ENCODE measurements around the gene GALNT7.

GALNT7 gene

DNA sequence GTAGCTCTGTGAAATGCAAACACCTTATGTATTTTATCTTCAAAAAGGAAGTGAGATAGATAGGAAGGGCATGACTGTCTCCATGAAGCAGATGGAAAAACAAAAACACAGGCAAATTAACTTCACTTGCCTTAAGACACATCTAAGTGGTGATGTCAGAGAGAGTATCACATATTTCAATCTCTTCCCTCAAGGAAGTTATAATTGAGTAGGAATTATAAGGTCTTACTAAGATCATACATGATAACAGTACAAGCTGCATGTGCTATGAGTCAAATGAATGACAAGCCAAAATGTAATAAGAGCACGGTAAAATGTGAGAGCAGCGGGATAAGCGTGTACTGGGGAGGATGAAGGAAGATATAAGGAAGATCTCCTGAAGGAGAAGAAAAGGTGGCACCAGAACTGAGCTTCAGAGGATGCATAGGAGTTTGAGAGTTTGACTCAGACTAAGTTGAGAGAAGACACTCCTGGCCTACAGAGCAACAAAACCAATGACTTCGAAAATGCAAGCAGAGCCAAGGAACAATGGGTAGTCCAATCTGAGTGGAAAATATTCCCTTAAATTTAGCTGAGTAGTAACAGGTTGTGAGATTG lies 43.3 kb upstream of the GALNT7 start:
- TF ChIP-seq, protein P1, sequence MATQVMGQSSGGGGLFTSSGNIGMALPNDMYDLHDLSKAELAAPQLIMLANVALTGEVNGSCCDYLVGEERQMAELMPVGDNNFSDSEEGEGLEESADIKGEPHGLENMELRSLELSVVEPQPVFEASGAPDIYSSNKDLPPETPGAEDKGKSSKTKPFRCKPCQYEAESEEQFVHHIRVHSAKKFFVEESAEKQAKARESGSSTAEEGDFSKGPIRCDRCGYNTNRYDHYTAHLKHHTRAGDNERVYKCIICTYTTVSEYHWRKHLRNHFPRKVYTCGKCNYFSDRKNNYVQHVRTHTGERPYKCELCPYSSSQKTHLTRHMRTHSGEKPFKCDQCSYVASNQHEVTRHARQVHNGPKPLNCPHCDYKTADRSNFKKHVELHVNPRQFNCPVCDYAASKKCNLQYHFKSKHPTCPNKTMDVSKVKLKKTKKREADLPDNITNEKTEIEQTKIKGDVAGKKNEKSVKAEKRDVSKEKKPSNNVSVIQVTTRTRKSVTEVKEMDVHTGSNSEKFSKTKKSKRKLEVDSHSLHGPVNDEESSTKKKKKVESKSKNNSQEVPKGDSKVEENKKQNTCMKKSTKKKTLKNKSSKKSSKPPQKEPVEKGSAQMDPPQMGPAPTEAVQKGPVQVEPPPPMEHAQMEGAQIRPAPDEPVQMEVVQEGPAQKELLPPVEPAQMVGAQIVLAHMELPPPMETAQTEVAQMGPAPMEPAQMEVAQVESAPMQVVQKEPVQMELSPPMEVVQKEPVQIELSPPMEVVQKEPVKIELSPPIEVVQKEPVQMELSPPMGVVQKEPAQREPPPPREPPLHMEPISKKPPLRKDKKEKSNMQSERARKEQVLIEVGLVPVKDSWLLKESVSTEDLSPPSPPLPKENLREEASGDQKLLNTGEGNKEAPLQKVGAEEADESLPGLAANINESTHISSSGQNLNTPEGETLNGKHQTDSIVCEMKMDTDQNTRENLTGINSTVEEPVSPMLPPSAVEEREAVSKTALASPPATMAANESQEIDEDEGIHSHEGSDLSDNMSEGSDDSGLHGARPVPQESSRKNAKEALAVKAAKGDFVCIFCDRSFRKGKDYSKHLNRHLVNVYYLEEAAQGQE (IDR thresholded peaks at IDR 0.05; ENCODE audit: insufficient read depth in 1 of 2, low read depth in 2 of 2, low read length in 2 of 2): no peak
- TF ChIP-seq SIN3A (IDR thresholded peaks at IDR 0.05; ENCODE audit: borderline replicate concordance, insufficient read depth, low read length): 0 out of 2 replicates have a peak, but pooled peaks have one; percentile 19

DNA sequence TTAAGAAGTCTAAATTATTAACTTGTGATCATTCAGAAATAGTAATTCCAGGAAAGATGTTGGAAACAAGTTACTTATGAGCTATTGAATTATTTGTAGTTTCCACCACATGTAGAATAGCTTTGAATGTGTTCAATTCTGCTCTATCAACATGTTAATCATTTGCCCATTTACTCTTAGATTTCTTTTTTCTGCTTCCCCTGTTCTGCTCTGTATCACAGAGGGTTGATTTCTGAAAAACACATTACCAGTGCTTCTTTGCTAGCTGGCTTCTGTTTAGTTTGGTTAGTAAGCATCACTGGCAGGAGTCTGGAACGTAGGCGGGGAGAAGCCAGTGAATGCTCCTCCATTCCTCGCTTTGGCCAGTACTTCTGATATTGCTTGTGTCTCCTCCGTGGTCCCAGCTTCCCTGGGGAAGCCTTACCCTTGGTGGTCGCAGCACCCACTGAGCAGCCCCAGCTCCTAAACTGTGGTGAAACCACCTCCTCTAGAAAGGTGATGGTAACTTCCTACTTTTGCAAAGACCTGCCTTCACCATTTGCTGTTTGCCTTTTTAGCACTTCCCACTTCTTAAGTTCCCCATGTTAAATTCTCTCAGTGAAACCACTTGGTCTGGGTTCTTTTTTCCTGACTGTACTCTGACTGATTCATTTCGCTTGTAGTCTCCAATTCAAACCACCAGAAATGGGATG lies 40.3 kb upstream of the GALNT7 start:
- no peak for TF ChIP-seq SIN3A (IDR thresholded peaks at IDR 0.05; ENCODE audit: borderline replicate concordance, insufficient read depth, low read length)
- no peak for TF ChIP-seq TAF1 (IDR thresholded peaks at IDR 0.05; ENCODE audit: borderline replicate concordance, insufficient read depth, low read length)
- TF ChIP-seq POLR2AphosphoS5 (IDR thresholded peaks at IDR 0.05; ENCODE audit: low read depth, low read length): no peak
- TF ChIP-seq, protein P1 (IDR thresholded peaks at IDR 0.05; ENCODE audit: insufficient read depth in 1 of 2, low read depth in 2 of 2, low read length in 2 of 2): no peak
- TF ChIP-seq FOXP2 (optimal IDR thresholded peaks at IDR 0.05; ENCODE audit: borderline replicate concordance, extremely low read depth, extremely low read length, insufficient read depth): no peak

DNA sequence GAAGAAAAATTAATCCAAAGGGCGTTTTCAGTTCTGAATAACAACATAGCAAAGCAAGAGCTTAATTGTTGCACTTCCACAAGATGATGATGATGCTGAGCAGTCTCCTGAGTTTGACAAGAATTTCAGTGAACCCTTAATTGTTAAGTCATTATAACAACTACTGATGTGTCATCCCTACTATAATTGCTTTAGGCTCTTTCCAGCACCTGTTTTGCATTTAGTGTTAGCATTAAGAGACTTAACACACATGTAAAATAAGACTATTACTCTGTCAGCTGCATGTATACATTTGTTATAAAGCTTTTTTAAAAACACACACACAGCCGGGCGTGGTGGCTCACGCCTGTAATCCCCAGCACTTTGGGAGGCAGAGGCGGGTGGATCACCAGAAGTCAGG lies 37.9 kb upstream of the GALNT7 start:
- TF ChIP-seq TAF1 (IDR thresholded peaks at IDR 0.05; ENCODE audit: borderline replicate concordance, insufficient read depth, low read length) (no peak), SIN3A (IDR thresholded peaks at IDR 0.05; ENCODE audit: borderline replicate concordance, insufficient read depth, low read length) (no peak), POLR2AphosphoS5 (IDR thresholded peaks at IDR 0.05; ENCODE audit: low read depth, low read length) (no peak), FOXP2 (optimal IDR thresholded peaks at IDR 0.05; ENCODE audit: borderline replicate concordance, extremely low read depth, extremely low read length, insufficient read depth) (no peak)
- TF ChIP-seq, protein P1 (IDR thresholded peaks at IDR 0.05; ENCODE audit: insufficient read depth in 1 of 2, low read depth in 2 of 2, low read length in 2 of 2): no peak

DNA sequence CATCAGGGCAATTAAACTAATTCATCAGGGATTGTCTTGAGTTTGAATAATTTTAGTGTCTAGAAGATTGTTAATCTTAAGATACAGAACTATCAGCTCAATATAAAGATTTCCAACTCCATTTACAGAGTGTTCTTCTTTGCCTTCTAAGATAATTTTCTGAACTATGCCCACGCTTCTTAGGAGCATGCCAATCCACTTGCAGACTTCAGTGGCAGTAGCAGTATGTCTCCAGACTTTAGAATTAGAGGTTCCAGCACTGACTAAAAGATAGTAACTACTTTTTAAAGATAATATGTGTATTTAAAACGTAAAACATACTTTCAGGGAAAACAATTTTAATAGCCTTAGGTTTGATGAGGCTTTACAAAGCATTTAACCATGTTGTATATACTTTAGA lies 34.2 kb upstream of the GALNT7 start:
- TF ChIP-seq SIN3A (IDR thresholded peaks at IDR 0.05; ENCODE audit: borderline replicate concordance, insufficient read depth, low read length) (no peak), TAF1 (IDR thresholded peaks at IDR 0.05; ENCODE audit: borderline replicate concordance, insufficient read depth, low read length) (no peak), FOXP2 (optimal IDR thresholded peaks at IDR 0.05; ENCODE audit: borderline replicate concordance, extremely low read depth, extremely low read length, insufficient read depth) (no peak), POLR2AphosphoS5 (IDR thresholded peaks at IDR 0.05; ENCODE audit: low read depth, low read length) (no peak)
- TF ChIP-seq, protein P1 (IDR thresholded peaks at IDR 0.05; ENCODE audit: insufficient read depth in 1 of 2, low read depth in 2 of 2, low read length in 2 of 2): no peak

Data from PFSK-1 (cell line).